ENCODE results near the gene GATA2. TPM values are rescaled to one million over a fixed set of nuclear protein-coding genes. Genes with fewer than 3 reads are reported as not detected.

GATA2 gene
- total RNA-seq, 1 donor from 2014 or later = not detected

DNA sequence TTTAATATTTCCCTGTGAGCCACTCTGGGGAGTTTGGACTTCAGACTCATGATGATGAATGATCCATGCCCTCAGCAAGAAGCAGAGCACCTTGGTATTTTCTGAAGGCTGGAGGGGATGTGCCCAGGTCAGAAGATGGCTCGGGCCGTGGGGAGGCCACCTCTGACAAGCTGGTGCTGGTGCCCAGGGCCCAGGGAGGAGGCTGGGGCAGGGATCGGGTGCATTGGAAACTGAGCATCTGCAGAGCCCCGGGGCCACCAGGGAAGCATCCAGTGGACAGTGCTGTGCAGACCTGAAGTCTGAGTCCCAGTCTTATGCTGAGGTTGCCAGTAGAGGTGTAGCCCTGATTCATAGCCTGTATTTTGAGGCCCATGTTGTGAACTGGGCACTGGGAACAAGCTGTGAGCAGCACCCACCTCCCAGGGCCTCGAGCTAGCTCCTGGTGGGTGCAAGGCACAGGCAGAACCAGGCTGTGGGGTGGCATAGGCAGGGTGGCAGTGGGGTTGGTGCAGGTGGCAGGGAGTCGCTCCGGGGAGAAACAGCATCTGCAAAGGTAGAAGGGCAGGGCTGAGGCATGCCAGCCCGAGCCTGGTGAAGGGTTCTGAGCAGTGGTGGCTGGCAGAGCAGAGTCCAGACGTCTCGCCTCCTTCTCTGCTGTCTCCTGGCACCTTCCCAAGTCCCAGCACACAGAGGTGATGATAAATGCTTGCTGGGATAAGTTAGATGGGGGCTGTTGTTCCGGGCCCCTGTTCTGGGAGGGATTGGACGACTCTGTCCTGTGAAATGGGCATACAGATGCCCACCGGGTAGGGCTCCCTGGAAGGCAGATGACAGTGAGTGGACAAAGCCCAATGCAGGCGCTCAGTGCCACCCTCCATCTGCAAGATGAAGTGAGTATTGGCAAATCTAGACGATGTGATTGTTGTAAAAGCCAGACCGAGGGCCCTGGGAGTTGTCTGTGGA lies 36.9 kb downstream of the GATA2 start:
- TF ChIP-seq, protein P1, sequence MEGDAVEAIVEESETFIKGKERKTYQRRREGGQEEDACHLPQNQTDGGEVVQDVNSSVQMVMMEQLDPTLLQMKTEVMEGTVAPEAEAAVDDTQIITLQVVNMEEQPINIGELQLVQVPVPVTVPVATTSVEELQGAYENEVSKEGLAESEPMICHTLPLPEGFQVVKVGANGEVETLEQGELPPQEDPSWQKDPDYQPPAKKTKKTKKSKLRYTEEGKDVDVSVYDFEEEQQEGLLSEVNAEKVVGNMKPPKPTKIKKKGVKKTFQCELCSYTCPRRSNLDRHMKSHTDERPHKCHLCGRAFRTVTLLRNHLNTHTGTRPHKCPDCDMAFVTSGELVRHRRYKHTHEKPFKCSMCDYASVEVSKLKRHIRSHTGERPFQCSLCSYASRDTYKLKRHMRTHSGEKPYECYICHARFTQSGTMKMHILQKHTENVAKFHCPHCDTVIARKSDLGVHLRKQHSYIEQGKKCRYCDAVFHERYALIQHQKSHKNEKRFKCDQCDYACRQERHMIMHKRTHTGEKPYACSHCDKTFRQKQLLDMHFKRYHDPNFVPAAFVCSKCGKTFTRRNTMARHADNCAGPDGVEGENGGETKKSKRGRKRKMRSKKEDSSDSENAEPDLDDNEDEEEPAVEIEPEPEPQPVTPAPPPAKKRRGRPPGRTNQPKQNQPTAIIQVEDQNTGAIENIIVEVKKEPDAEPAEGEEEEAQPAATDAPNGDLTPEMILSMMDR (IDR thresholded peaks at IDR 0.05) = no peak
- ATAC-seq (ENCODE audit: low read depth) = no peak
- Mint-ChIP-seq H3K27me3 (peaks cover 33% of the 10 kb centered on the region), H3K27ac (no peak overlapping the region), H3K4me3 (no peak overlapping the region), H3K36me3 (ENCODE audit: low read depth) (no peaks in the 10 kb centered on the region), H3K4me1 (no peaks in the 10 kb centered on the region), H3K9me3 (no peaks in the 10 kb centered on the region)
- CTCF ChIA-PET = no interaction called here
- POLR2A ChIA-PET = no interaction called here
- DNase-seq = no peak
- intact Hi-C loops (cut with micrococcal nuclease) = no loop called here

- H3K27me3 Mint-ChIP-seq = peaks cover 37% of the 10 kb centered on the region
- H3K4me3 Mint-ChIP-seq = no peak overlapping the region
- no peaks in the 10 kb centered on the region for H3K36me3 Mint-ChIP-seq (ENCODE audit: low read depth)
- POLR2A ChIA-PET = no interaction called here
- H3K9me3 Mint-ChIP-seq = no peaks in the 10 kb centered on the region
- intact Hi-C loops (cut with micrococcal nuclease) = no loop called here
- no peak for ATAC-seq (ENCODE audit: low read depth)
- no peaks in the 10 kb centered on the region for H3K4me1 Mint-ChIP-seq
- H3K27ac Mint-ChIP-seq = no peak overlapping the region
- TF ChIP-seq, protein P1 (IDR thresholded peaks at IDR 0.05) = no peak
- DNase-seq = no peak
- CTCF ChIA-PET = no interaction called here
These were observed 37.9 kb downstream of the GATA2 start for GRCh38 chr3:128455116-128455515.

- Mint-ChIP-seq H3K27ac (no peak overlapping the region), H3K4me1 (no peaks in the 10 kb centered on the region), H3K36me3 (ENCODE audit: low read depth) (no peaks in the 10 kb centered on the region), H3K4me3 (no peak overlapping the region), H3K27me3 (peaks cover 41% of the 10 kb centered on the region), H3K9me3 (no peaks in the 10 kb centered on the region)
- ATAC-seq (ENCODE audit: low read depth) (no peak), DNase-seq (no peak)
- POLR2A ChIA-PET = no interaction called here
- TF ChIP-seq, protein P1 (IDR thresholded peaks at IDR 0.05) = no peak
- CTCF ChIA-PET = no interaction called here
- intact Hi-C loops (cut with micrococcal nuclease) = no loop called here
These were observed 38.7 kb downstream of the GATA2 start for GRCh38 chr3:128454310-128454618.

DNA sequence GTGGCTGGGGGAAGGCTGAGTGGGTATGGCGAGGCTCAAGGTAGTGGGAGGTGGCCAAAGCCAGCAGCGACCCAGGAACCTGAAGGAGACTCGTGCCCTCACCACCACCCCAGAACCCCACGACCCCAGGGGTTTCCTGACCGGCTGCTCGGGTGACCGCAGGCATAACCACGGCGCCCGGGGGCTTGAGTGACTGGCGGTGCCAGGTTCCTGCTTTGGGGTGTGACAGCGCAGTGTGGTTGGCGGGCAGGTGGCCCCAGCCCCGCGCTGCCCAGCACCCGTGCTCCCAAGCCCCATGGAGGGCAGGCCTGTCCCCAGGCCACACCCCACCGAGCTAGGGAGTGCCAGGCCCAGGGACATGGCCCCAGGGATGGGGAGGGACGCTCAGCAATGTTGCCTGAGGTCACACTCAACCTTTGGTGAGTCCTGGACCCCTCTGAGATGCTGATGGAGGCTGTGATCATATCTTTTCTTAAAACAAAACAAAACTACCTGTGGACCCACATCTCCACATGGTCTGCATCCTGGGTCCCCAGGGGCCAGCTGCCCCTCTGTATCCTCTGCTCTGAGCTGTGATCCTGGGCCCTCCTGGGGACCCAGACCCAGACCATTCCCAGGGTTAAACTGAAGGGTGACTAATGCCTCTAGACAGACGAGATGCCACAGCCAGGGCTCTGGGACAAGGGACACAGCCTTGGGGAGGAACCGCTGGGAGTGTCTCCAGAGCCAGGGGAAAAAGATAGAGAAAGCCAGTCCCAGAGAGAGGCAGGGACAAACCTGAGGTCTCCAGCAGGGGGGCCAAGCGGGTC lies 39.3 kb downstream of the GATA2 start:
- H3K4me3 Mint-ChIP-seq = no peak overlapping the region
- ChIA-PET CTCF (no interaction called here), POLR2A (no interaction called here)

More for the DNA sequence above, 39.3 kb downstream of the GATA2 start:
- H3K9me3 Mint-ChIP-seq = no peaks in the 10 kb centered on the region
- intact Hi-C loops (cut with micrococcal nuclease) = no loop called here
- no peak for DNase-seq
- TF ChIP-seq, protein P1 (IDR thresholded peaks at IDR 0.05) = no peak
- H3K27ac Mint-ChIP-seq = no peak overlapping the region
- peaks cover 2% of the 10 kb centered on the region for H3K4me1 Mint-ChIP-seq
- no peaks in the 10 kb centered on the region for H3K36me3 Mint-ChIP-seq (ENCODE audit: low read depth)
- ATAC-seq (ENCODE audit: low read depth) = no peak
- H3K27me3 Mint-ChIP-seq = peaks cover 43% of the 10 kb centered on the region

Measured in activated B cell treated with CpG ODN at 0.5 μM for 24 hours (primary cell).